ENCODE results near the gene ZNF784.

DNA sequence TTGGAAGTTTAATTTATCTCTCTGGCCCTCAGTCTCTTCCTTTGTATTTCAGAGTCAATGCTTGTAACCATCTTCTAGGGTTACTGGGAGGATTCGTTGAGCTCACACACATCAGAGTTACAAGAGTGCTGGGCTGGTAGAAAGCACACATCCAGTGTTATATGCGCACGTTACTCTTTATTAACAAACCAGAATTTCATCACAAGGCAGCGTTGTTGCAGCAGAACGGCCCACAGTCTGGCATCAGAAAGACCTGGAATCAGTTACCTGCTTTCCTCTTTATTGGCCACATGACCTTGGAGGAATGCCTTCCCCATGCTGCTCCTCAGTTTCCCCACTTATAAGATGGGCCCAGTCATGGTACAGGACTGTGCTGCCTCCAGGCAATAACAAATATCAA is 15.0 kb downstream of the ZNF784 start:
- TF ChIP-seq POLR2A (IDR thresholded peaks at IDR 0.05) (no peak), POLR2AphosphoS5 (IDR thresholded peaks at IDR 0.05) (no peak), EP300 (IDR thresholded peaks at IDR 0.05) (no peak)
- TF ChIP-seq, protein P1, sequence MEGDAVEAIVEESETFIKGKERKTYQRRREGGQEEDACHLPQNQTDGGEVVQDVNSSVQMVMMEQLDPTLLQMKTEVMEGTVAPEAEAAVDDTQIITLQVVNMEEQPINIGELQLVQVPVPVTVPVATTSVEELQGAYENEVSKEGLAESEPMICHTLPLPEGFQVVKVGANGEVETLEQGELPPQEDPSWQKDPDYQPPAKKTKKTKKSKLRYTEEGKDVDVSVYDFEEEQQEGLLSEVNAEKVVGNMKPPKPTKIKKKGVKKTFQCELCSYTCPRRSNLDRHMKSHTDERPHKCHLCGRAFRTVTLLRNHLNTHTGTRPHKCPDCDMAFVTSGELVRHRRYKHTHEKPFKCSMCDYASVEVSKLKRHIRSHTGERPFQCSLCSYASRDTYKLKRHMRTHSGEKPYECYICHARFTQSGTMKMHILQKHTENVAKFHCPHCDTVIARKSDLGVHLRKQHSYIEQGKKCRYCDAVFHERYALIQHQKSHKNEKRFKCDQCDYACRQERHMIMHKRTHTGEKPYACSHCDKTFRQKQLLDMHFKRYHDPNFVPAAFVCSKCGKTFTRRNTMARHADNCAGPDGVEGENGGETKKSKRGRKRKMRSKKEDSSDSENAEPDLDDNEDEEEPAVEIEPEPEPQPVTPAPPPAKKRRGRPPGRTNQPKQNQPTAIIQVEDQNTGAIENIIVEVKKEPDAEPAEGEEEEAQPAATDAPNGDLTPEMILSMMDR (IDR thresholded peaks at IDR 0.05) = no peak
